Panc1 (cell line): Measurements from ENCODE around the gene TM9SF3. TPM values are rescaled to one million over a fixed set of nuclear protein-coding genes. Genes with fewer than 3 reads are reported as not detected.

Experiments
- ATAC-seq: fragments of 200-7000 bp; cut with Tn5 transposase; 2 replicates; pipeline ENCODE4 v1.9.1; 2020; ENCODE audit warnings: mild to moderate bottlenecking, moderate library complexity
- BruUV-seq: library from RNA; stranded (reverse); fragments of 400-500 nt; replicated peaks from 2 replicates; lab custom pipeline; 2021; lab: Mats Ljungman, UMichigan
- CTCF ChIA-PET: fragments of 300-600 bp; sonication (Branson Sonifier 250); formaldehyde crosslinking; loops from one replicate; lab custom pipeline; 2022; ENCODE audit warnings: antibody characterized with exemption; lab: Charles Lee
- POLR2A ChIA-PET: fragments of 300-600 bp; sonication (Branson Sonifier 250); formaldehyde crosslinking; loops from one replicate; lab custom pipeline; 2022; ENCODE audit warnings: antibody characterized with exemption; lab: Charles Lee
- DNase-seq: peaks from one replicate; pipeline ENCODE4 v3.0.0-alpha.2; 2010; ENCODE audit warnings: low read depth, low spot score
- H3K27ac ChIP-seq: 2 replicates; pipeline ENCODE4 v1.5.1; 2011; ENCODE audit warnings: mild to moderate bottlenecking, low read length, inconsistent platforms
- H3K27me3 ChIP-seq: fragments of 200-500 bp; sonication (Bioruptor generic); 2 replicates; pipeline ENCODE4 v1.6.0; 2014; ENCODE audit warnings: low read length, inconsistent platforms; ENCODE audit not compliant: control insufficient read depth, insufficient read depth
- H3K36me3 ChIP-seq: fragments of 200-500 bp; sonication (Bioruptor generic); 2 replicates; pipeline ENCODE4 v1.5.1; 2014; ENCODE audit warnings: inconsistent platforms, mild to moderate bottlenecking, low read length, moderate library complexity; ENCODE audit not compliant: control insufficient read depth, insufficient read depth
- H3K4me1 ChIP-seq: 2 replicates; pipeline ENCODE4 v1.5.1; 2011; ENCODE audit warnings: inconsistent platforms, mild to moderate bottlenecking, low read length, moderate library complexity; ENCODE audit not compliant: control insufficient read depth, insufficient read depth
- H3K4me3 ChIP-seq, 2 experiments: 2 replicates each; pipeline ENCODE4 v1.5.1; 2011 to 2012; ENCODE audit warnings: low read depth in 2 of 2, low read length in 2 of 2, mild to moderate bottlenecking in 2 of 2, inconsistent platforms in 1 of 2, moderate library complexity in 1 of 2
- H3K9me3 ChIP-seq: fragments of 200-500 bp; sonication (Bioruptor generic); 2 replicates; pipeline ENCODE4 v1.5.1; 2014; ENCODE audit warnings: low read depth, mild to moderate bottlenecking, inconsistent platforms, low read length, moderate library complexity; ENCODE audit not compliant: control insufficient read depth, insufficient read depth
- POLR2AphosphoS5 ChIP-seq: IDR thresholded peaks from 2 replicates; pipeline ENCODE4 v1.6.1; 2012; ENCODE audit warnings: mild to moderate bottlenecking, low read depth, low read length, moderate library complexity
- SIN3A ChIP-seq: IDR thresholded peaks from 2 replicates; pipeline ENCODE4 v1.6.1; 2012; ENCODE audit warnings: low read depth, mild to moderate bottlenecking, low read length, moderate library complexity, borderline replicate concordance; ENCODE audit not compliant: insufficient read depth
- TCF7L2 ChIP-seq: IDR thresholded peaks from 2 replicates; pipeline ENCODE4 v1.6.1; 2011; ENCODE audit warnings: mild to moderate bottlenecking, low read depth, low read length, inconsistent platforms
- in situ Hi-C: cut with HindIII; loops from 2 replicates; pipeline ENCODE4 v1.10.0; 2016; ENCODE audit warnings: low sequenced_read_pairs, low pct_unique_long_range_greater_than_20kb
- intact Hi-C: fragments of 100-400 bp; cut with micrococcal nuclease; formaldehyde crosslinking; loops from one replicate; pipeline ENCODE4 v1.10.0; 2022; ENCODE audit not compliant: unreplicated experiment
- total RNA-seq: library from RNA; stranded (reverse); gene quantifications from one replicate; pipeline ENCODE4 v1.2.1, GENCODE V29; 2021; ENCODE audit not compliant: unreplicated experiment
- TF ChIP-seq, protein P1 (sequence below): fragments of 450-650 bp; IDR thresholded peaks from 2 replicates; pipeline ENCODE4 v1.5.1; 2017; ENCODE audit warnings: mild to moderate bottlenecking
- TF ChIP-seq, protein P2 (sequence below), 2 experiments: IDR thresholded peaks; 2 replicates each; pipeline ENCODE4 v1.6.1; 2011 to 2012; ENCODE audit warnings: low read depth in 2 of 2, control low read depth in 1 of 2, low read length in 1 of 2, mild to moderate bottlenecking in 1 of 2, moderate library complexity in 1 of 2; ENCODE audit not compliant: insufficient read depth in 1 of 2

The TM9SF3 gene
- total RNA-seq, 1 experiment from 2014 or later: 179 TPM

DNA sequence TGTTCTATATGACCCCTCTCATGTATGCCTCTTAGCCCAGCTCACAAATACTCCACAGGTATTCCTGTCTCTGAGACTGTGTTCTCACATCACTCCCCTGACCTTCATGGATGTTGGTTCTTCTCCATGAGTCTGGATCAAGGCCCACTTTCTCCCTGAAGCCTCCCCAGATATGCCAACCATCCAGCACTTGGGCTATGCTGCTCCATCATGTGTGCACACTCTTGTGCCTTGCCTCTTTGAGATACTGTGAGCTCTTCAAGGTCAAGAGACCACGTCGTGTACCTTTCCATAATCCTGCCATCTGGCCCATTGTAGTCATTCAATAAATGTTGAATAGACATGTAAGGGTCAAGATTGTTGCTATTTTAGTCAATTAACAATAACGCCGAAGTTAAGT lies 30.1 kb upstream of the TM9SF3 start:
- Histone ChIP-seq H3K36me3 (no peaks in the 10 kb centered on the region), H3K4me1 (no peaks in the 10 kb centered on the region), H3K27ac (no peak overlapping the region), H3K27me3 (no peaks in the 10 kb centered on the region), H3K9me3 (no peaks in the 10 kb centered on the region), H3K4me3 (no peak overlapping the region)
- ATAC-seq: no peak
- intact Hi-C loops: no loop called here
- TF ChIP-seq, protein P1, sequence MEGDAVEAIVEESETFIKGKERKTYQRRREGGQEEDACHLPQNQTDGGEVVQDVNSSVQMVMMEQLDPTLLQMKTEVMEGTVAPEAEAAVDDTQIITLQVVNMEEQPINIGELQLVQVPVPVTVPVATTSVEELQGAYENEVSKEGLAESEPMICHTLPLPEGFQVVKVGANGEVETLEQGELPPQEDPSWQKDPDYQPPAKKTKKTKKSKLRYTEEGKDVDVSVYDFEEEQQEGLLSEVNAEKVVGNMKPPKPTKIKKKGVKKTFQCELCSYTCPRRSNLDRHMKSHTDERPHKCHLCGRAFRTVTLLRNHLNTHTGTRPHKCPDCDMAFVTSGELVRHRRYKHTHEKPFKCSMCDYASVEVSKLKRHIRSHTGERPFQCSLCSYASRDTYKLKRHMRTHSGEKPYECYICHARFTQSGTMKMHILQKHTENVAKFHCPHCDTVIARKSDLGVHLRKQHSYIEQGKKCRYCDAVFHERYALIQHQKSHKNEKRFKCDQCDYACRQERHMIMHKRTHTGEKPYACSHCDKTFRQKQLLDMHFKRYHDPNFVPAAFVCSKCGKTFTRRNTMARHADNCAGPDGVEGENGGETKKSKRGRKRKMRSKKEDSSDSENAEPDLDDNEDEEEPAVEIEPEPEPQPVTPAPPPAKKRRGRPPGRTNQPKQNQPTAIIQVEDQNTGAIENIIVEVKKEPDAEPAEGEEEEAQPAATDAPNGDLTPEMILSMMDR: no peak
- TF ChIP-seq, protein P2, sequence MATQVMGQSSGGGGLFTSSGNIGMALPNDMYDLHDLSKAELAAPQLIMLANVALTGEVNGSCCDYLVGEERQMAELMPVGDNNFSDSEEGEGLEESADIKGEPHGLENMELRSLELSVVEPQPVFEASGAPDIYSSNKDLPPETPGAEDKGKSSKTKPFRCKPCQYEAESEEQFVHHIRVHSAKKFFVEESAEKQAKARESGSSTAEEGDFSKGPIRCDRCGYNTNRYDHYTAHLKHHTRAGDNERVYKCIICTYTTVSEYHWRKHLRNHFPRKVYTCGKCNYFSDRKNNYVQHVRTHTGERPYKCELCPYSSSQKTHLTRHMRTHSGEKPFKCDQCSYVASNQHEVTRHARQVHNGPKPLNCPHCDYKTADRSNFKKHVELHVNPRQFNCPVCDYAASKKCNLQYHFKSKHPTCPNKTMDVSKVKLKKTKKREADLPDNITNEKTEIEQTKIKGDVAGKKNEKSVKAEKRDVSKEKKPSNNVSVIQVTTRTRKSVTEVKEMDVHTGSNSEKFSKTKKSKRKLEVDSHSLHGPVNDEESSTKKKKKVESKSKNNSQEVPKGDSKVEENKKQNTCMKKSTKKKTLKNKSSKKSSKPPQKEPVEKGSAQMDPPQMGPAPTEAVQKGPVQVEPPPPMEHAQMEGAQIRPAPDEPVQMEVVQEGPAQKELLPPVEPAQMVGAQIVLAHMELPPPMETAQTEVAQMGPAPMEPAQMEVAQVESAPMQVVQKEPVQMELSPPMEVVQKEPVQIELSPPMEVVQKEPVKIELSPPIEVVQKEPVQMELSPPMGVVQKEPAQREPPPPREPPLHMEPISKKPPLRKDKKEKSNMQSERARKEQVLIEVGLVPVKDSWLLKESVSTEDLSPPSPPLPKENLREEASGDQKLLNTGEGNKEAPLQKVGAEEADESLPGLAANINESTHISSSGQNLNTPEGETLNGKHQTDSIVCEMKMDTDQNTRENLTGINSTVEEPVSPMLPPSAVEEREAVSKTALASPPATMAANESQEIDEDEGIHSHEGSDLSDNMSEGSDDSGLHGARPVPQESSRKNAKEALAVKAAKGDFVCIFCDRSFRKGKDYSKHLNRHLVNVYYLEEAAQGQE (IDR thresholded peaks at IDR 0.05; ENCODE audit: insufficient read depth in 1 of 2, low read depth in 2 of 2, low read length in 1 of 2): no peak
- TF ChIP-seq POLR2AphosphoS5 (no peak), SIN3A (no peak)
- POLR2A ChIA-PET: no interaction called here
- CTCF ChIA-PET: no interaction called here
- no TSS peak for BruUV-seq
- in situ Hi-C loops: no loop called here
- DNase-seq: no peak

DNA sequence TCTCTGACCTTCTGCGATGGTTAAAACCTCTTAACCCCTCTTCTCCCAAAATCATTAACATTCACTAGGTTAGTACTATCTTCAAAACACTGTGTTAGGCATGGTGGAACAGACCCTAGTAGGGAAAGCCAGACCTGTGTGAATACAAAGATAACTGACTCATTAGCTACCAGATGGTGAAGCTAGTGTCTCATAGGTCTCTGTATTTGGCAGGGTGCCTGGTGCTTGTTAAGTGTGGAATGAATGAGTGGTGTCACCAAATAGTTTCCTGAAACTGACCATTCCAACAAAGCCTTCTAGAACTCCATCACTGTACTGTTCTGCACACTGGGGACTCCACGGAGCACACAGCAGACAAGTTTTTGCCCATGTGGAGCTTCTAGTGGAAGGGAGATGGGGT lies 27.7 kb upstream of the TM9SF3 start:
- intact Hi-C loops (no loop called here), in situ Hi-C loops (no loop called here)
- POLR2A ChIA-PET: no interaction called here
- Histone ChIP-seq H3K36me3 (no peaks in the 10 kb centered on the region), H3K4me1 (no peaks in the 10 kb centered on the region), H3K27me3 (no peaks in the 10 kb centered on the region), H3K4me3 (no peak overlapping the region), H3K27ac (no peak overlapping the region), H3K9me3 (no peaks in the 10 kb centered on the region)
- BruUV-seq: no TSS peak
- CTCF ChIA-PET: no interaction called here
- TF ChIP-seq, protein P2 (IDR thresholded peaks at IDR 0.05; ENCODE audit: insufficient read depth in 1 of 2, low read depth in 2 of 2, low read length in 1 of 2): no peak
- TF ChIP-seq, protein P1: no peak
- no peak for TF ChIP-seq TCF7L2
- no peak for TF ChIP-seq POLR2AphosphoS5
- no peak for TF ChIP-seq SIN3A
- ATAC-seq (no peak), DNase-seq (no peak)
